HEK293 (cell line): Measurements from ENCODE around the gene PROSER1.

ENCODE experiments used
- AEBP2 ChIP-seq: fragments of 450-650 bp; formaldehyde crosslinking; IDR thresholded peaks from 2 replicates; pipeline ENCODE4 v1.5.1; 2016; ENCODE audit warnings: missing biosample characterization, missing genetic modification characterization, borderline replicate concordance
- BCL11A ChIP-seq: fragments of 450-650 bp; formaldehyde crosslinking; IDR thresholded peaks from 2 replicates; pipeline ENCODE4 v1.5.1; 2016; ENCODE audit warnings: low read depth, missing biosample characterization, missing genetic modification characterization
- CTCF ChIP-seq: fragments of 450-650 bp; formaldehyde crosslinking; IDR thresholded peaks from 2 replicates; pipeline ENCODE4 v1.5.1; 2016; ENCODE audit warnings: missing biosample characterization, missing genetic modification characterization
- GLIS1 ChIP-seq: fragments of 450-650 bp; formaldehyde crosslinking; IDR thresholded peaks from 2 replicates; pipeline ENCODE4 v1.5.1; 2016; ENCODE audit warnings: missing biosample characterization, missing genetic modification characterization
- IKZF3 ChIP-seq: fragments of 450-650 bp; IDR thresholded peaks from 2 replicates; pipeline ENCODE4 v1.5.0; 2018; ENCODE audit warnings: missing biosample characterization, mild to moderate bottlenecking, missing genetic modification characterization, moderate library complexity
- KLF8 ChIP-seq: fragments of 450-650 bp; formaldehyde crosslinking; IDR thresholded peaks from 2 replicates; pipeline ENCODE4 v1.5.1; 2016; ENCODE audit warnings: missing biosample characterization, missing genetic modification characterization
- PRDM10 ChIP-seq: fragments of 450-650 bp; formaldehyde crosslinking; IDR thresholded peaks from 2 replicates; pipeline ENCODE4 v1.5.1; 2016; ENCODE audit warnings: missing biosample characterization, missing genetic modification characterization
- ZBTB1 ChIP-seq: fragments of 450-650 bp; formaldehyde crosslinking; IDR thresholded peaks from 2 replicates; pipeline ENCODE4 v1.5.1; 2016; ENCODE audit warnings: missing biosample characterization, missing genetic modification characterization
- ZBTB11 ChIP-seq: fragments of 450-650 bp; formaldehyde crosslinking; conservative IDR thresholded peaks from 2 replicates; pipeline ENCODE4 v1.5.1; 2016; ENCODE audit warnings: low read depth, missing biosample characterization, missing genetic modification characterization
- ZBTB44 ChIP-seq: fragments of 450-650 bp; IDR thresholded peaks from 2 replicates; pipeline ENCODE4 v1.5.1; 2018; ENCODE audit warnings: missing biosample characterization, mild to moderate bottlenecking, missing genetic modification characterization
- ZBTB6 ChIP-seq: fragments of 450-650 bp; formaldehyde crosslinking; IDR thresholded peaks from 2 replicates; pipeline ENCODE4 v1.5.1; 2017; ENCODE audit warnings: missing biosample characterization, missing genetic modification characterization
- ZNF114 ChIP-seq: fragments of 450-650 bp; formaldehyde crosslinking; IDR thresholded peaks from 2 replicates; pipeline ENCODE4 v1.5.0; 2017; ENCODE audit warnings: missing biosample characterization, missing genetic modification characterization
- ZNF148 ChIP-seq: fragments of 450-650 bp; formaldehyde crosslinking; IDR thresholded peaks from 2 replicates; pipeline ENCODE4 v1.5.0; 2017; ENCODE audit warnings: missing biosample characterization, missing genetic modification characterization, borderline replicate concordance
- ZNF324 ChIP-seq: fragments of 450-650 bp; formaldehyde crosslinking; IDR thresholded peaks from 2 replicates; pipeline ENCODE4 v1.5.1; 2016; ENCODE audit warnings: missing biosample characterization, missing genetic modification characterization
- ZNF354C ChIP-seq: fragments of 450-650 bp; formaldehyde crosslinking; IDR thresholded peaks from 2 replicates; pipeline ENCODE4 v1.5.1; 2016; ENCODE audit warnings: missing biosample characterization, missing genetic modification characterization, low read depth, borderline replicate concordance
- ZNF488 ChIP-seq: fragments of 450-650 bp; formaldehyde crosslinking; IDR thresholded peaks from 2 replicates; pipeline ENCODE4 v1.5.1; 2016; ENCODE audit warnings: missing biosample characterization, missing genetic modification characterization
- ZNF548 ChIP-seq: fragments of 450-650 bp; formaldehyde crosslinking; IDR thresholded peaks from 2 replicates; pipeline ENCODE4 v1.5.1; 2016; ENCODE audit warnings: missing biosample characterization, missing genetic modification characterization
- ZNF560 ChIP-seq: fragments of 450-650 bp; formaldehyde crosslinking; IDR thresholded peaks from 2 replicates; pipeline ENCODE4 v1.5.1; 2017; ENCODE audit warnings: missing biosample characterization, missing genetic modification characterization, borderline replicate concordance
- ZNF621 ChIP-seq: fragments of 450-650 bp; formaldehyde crosslinking; IDR thresholded peaks from 2 replicates; pipeline ENCODE4 v1.5.1; 2017; ENCODE audit warnings: missing biosample characterization, missing genetic modification characterization
- ZNF626 ChIP-seq: fragments of 450-650 bp; sonication (Bioruptor Pico); formaldehyde crosslinking; IDR thresholded peaks from 2 replicates; pipeline ENCODE4 v1.5.1; 2018; ENCODE audit warnings: missing biosample characterization, missing genetic modification characterization, inconsistent platforms
- ZNF701 ChIP-seq: fragments of 450-650 bp; formaldehyde crosslinking; IDR thresholded peaks from 2 replicates; pipeline ENCODE4 v1.5.1; 2016; ENCODE audit warnings: missing biosample characterization, missing genetic modification characterization

The PROSER1 gene

GRCh38 chr13:39037880-39038568 lies at the start of gene PROSER1, which contains the start of gene NHLRC3 (continued):
- TF ChIP-seq ZBTB11 (peak; percentile 93), BCL11A (tag by site-specific recombination) (0 out of 2 replicates have a peak, but pooled peaks have one; percentile 61), ZNF148 (tag by site-specific recombination) (no peak), CTCF (tag by site-specific recombination) (no peak), ZNF354C (tag by site-specific recombination) (no peak), ZBTB1 (tag by site-specific recombination) (no peak), ZNF621 (tag by site-specific recombination) (no peak), KLF8 (peak; percentile 61), PRDM10 (tag by site-specific recombination) (no peak; the same call in 1 of the 2 replicates), IKZF3 (tag by site-specific recombination) (peak; percentile 77), ZBTB44 (no peak), ZNF626 (no peak), ZNF114 (tag by site-specific recombination) (no peak), ZNF324 (tag by site-specific recombination) (peak; percentile 77), ZNF548 (tag by site-specific recombination) (no peak), AEBP2 (tag by site-specific recombination) (no peak), ZNF488 (tag by site-specific recombination) (no peak), ZNF560 (tag by site-specific recombination) (no peak), ZBTB6 (tag by site-specific recombination) (no peak), ZNF701 (tag by site-specific recombination) (no peak), GLIS1 (0 out of 2 replicates have a peak, but pooled peaks have one; percentile 8)
